NCI-H526 treated with DMSO at 0.1 percent for 48 hours (cell line): ENCODE measurements around the gene NTRK2.

Experiments
- DNase-seq: peaks from one replicate; lab custom pipeline; 2025; lab: John Stamatoyannopoulos, UW

The NTRK2 gene

DNA sequence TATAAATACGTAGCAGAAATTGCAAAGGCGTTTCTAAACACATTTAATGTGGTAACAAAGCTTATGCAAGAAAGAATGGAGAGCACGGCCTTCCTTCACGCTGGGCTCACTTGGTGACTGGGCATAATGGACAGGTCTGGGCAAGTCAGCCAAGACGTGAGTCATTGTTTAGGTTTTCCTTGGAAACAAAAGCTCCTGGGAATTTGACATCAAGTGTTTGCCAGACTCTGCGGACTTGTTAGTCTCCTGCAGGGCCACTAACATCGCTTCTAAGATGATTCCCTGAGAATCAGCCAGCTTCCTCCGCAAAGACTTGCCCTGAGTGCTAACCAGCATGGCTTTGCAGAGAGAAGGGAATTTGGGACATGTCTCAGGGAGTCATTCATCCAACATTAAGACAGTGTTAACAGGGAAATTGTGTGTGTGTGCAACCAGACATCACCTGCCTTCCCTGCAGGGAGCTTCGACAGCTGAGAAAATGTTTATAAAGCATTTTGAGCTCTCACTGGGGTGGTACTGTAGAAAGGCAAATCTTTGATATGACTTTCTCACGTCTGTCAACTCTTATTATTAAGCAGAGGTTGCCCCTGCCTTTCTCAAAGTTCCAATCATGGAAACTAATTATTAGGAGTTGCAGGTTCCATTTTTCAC, 182.5 kb downstream of the NTRK2 start:
- DNase-seq: no peak

DNA sequence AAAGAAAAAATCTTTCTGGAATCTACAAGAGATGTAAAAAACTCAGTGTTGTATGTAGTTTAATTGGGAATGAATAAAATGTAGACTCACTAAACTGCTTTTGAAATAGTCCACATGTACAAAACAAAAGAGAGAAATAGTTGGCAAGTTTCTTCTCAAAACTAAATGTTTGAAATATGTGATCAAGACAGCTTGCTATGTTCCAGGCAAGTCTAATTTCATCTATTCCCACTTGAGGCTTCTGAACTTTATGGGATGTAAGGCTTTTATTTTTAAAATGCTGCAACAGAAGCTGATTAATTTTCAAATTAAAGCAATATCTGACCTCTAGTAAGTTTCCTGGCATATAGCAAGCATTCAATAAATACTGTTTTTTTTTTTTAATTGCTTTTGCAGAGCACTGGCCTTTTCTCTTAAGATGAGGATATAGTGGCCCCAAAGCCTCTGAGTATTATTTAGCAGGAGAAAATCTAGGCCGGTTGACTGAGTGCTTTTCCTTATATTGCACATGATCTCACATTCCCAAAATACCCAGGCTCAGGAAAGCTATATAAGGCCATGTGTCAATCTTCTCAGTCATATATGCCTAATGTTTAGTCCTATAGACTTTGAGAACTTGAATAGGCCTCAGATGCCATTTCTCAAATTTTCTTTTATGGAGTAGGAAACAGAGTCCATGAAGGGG, 183.2 kb downstream of the NTRK2 start:
- DNase-seq: no peak

DNA sequence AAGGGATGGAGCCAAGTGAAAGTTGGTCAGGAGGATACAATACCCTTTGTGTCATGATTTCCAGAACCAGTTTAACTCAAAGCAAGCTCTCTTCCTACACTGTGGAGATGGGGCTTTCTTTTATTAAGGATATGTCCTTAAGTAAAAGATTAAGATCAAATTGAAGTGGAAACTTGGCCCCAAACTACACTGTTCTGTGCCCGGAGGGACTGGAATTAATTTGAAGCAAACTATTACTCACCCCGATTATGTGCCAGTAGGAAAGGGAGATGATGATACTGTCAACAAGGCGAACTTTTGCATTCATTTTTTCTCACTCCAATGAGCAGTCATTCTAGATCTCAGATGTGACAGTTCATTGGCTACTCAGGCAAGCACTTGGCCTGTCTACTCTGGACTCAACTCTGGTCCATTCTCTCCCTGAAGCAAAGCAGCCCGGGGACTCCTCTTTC, 186.7 kb downstream of the NTRK2 start:
- DNase-seq: no peak

DNA sequence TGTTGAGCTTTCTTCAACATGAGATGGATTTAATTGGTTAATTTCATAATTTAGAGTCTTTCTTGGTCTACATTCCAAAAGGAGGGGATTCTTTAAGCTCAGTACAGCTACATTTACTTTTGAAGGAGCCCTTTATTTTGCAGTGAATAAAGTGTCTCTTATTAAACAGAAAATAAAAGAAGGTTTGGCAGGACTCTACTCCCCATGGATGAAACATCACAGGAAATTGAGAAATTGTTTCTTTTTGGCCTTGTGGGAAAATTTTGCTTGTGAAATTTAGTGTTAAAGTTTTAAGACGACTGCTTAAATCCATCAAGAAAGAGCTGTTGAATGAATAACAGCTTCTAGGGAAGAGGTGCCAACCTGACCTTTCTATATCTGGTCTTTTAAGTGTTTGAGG, 187.7 kb downstream of the NTRK2 start:
- no peak for DNase-seq

DNA sequence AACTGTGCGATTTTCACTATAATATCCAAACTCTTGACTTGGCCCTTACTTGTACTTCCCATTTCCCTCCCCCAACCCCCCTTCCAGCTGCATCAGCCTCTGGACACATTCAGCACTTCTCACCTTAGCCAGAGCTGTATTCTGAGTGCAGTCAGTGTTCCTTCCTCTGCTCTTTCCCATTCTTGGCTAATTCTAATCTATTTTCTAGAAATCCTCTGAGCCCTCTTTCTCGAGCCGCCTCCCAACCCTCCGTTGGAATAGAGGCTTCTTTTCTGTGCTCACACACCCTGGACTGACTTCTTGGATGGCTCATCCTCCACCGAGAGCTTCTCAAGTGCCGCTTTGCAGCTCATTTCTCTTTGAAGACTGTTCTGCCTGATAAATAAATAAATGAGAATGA, 188.8 kb downstream of the NTRK2 start:
- DNase-seq: no peak

DNA sequence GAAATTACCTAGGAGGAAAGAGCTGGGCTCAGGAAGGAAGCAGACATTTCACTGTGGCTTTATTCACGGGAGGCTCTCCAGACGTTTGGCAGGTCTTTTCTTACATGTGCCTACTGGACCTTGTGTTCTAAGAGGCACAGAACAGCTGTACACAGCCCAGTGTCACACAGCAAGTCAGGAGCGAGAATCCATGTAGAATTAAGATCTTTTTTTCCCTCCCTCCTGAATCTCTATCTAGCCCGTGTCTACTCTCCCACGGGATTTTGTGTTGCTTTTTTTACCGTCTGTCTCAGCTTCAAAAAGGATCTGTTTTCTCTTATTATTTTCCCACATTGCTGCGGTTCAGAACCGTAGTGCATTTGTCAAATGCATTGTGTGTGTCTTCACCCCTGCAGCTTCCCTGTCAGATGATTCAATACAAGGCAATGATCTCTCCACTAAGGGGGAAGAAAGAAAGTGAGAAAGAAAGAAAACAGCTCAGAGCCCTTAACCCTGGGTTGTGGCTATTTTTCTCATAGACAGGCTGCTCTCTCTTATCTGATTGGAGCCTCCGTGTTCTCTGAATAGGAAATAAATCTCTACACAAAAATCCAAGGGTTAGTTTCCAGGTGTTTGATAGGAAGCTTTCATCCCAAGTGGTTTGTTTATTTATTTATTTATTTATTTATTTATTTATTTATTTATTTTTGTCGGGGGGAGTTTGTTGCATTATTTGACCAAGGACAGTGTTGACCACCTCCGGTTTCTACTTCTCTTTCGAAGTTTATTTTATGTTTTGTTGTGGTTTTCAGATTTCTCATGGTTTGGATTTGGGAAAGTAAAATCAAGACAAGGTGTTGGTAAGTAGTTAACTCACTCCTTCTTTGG, 191.0 kb downstream of the NTRK2 start:
- no peak for DNase-seq

DNA sequence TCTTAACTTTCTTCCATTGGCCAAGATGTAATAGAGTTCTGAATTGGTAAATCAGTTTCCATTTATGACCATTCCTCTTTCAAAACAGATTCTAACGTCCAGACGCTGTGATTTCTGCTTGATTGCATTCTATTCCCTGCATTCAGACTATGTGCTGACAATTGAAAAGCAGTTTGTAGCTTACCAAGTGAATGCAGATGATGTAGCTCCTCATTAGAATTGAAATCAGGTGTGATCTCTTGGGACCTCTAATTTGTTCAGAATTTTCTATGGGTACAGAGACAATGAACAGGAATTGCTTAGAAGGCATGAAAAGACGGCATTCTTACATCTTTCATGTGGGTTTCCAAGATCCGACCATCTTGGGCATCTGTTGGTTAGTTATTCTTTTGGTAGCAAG, 191.9 kb downstream of the NTRK2 start:
- no peak for DNase-seq

DNA sequence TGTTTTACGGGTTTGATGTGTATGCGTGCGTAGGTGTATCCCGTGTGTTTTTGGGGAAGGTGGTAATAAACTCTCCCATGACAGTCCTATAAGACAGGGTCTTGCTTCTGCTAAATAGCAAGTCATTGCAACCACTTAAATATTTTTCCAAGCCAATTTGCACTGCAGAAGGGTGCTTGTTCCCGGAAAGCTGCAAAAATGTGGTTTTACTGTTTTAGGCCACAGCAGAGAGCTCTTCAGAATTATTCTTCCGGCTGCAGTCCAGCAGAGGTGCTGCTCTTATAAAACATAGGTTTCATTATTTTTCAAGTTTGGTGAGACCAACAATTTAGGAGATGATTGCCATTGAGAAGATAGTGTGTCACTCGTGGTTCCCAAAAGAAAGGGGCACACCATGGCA, 192.8 kb downstream of the NTRK2 start:
- no peak for DNase-seq

DNA sequence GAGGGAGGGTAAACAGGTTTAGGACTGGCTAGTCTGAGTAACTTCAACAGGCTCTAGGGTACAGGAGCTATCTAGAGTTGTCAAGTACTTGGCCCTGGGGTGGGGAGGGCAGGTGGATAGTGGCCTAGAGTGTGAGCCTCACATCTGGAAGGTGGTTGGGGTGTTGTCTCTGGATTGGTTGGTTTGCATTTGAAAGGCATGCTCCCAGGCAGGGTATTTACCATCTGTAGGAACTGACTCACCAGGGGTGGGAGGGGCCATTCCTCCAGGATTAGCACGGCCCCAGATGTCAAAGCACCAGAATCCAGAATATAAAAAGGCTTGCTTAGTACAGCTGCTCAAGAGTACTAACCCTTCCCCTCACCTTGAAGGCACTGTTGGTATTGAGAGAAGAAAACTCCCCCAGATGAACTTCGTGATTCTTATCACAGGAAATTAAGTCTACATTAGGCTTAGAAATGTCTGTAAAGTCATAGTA, 193.3 kb downstream of the NTRK2 start:
- no peak for DNase-seq

DNA sequence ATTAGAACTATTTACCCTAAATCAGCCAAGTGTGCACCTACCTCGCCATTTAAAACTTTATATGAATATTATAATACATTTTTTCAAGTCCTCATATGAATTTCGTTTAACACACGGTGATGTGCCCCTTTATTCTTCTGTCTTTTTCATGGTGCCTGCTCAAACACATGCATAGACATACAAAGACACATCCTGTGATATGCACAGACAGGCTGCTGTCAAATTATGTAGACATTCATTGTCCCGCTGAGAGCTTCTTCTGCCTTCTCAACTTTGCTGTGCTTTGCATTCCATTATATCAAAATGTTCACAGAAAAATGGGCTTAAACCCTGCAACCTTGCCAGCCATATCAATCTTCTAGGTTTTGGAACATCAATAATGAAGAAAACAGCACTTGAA, 193.8 kb downstream of the NTRK2 start:
- DNase-seq: no peak

DNA sequence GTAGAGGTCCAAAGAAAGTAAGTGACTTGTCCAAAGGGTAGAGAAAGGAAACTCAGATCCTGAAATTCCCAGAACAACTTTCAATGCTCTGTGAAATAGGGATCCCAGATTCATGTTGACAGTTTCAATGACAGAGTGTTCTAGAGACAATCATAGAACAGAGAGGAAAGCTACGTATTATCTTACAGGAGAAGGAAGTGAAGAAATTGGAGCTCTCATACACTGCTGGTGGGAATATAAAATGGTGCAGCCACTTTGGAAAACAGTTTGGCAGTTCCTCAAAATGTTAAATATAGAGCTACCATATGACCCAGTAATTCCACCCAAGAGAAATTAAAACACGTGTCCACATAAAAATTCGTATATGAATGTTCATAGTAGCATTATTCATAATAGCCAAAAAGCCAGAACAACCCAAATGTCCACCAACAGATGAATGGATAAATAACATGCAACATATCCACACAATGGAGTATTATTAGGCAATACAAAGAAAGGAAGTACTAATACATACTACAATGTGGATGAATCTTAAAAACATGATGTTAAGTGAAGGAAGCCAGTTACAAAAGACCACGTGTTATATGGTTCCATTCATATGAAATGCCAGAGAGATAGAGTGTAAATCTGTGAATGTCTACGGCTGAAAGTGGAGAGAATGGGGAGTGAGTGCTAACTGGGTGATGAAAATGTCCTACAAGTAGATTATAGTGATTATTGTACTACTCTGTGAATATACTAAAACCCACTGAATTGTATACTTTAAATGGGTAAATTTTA, 197.1 kb downstream of the NTRK2 start:
- DNase-seq: no peak

DNA sequence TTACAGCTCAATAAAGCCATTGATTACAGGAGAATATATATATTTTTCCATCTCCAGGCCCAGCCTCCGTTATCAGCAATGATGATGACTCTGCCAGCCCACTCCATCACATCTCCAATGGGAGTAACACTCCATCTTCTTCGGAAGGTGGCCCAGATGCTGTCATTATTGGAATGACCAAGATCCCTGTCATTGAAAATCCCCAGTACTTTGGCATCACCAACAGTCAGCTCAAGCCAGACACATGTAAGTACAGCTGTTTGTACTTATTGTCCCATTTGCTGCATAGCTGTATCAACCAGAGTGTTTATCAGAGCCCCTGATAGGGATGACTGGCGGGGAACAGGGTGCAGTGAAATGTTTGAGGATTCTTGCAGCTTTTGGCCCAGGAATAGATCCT, 197.7 kb downstream of the NTRK2 start:
- no peak for DNase-seq

DNA sequence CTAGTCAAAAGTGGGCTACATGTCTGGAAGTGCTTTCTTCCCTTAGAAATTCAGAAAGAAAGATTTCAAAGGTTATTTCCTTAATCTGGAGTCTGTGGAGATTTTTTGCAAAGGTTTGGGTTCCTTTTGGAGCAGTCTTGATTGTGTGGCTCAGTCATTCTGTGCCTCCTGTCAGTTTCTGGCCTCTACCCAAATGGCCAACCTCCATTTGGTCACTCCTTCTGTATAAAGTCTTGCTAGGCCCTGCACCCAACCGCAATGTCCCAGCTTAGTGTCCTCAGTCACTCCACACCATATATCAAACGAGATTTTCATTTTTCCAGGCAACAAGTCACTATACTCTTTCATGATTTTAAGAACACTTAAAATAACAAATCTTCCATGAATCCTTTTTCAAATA, 199.6 kb downstream of the NTRK2 start:
- no peak for DNase-seq

DNA sequence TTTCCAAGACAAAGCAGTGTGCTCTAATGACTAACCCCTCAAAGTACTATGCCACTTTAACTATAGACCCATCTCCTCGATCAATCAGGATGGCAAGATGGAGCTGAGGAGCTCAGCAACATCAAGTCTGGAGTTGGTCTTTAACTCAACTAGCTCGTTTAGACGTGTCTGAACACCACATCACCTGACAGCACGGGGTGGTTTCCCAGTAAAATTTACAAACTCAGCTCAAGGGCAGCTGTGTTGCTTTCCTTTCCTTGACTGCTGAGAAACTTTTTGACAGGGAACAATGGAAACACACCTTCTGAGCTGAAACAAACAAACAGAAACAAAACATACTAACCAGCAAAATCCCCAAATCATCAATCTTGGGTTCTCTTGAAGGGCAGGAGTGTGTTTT, 202.5 kb downstream of the NTRK2 start:
- no peak for DNase-seq

DNA sequence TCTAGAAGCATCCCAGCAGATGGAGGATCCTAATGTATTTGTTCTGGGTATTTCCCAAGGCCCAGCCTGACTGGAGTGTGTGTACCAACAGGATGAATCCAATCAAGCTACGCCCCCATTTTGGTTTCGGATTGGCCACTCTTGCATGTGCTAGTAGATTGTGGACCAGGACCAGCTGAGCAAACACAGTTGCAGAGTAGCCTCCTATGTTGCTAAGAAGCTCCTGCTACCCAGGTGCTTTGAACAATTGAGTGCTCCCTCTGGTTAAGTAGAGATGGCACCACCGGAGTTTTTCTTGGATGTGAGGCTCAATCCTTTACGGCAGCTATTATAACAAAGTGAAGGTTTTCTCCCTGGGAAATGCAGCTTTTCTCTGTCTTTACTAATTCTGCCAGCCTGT, 204.5 kb downstream of the NTRK2 start:
- DNase-seq: no peak

DNA sequence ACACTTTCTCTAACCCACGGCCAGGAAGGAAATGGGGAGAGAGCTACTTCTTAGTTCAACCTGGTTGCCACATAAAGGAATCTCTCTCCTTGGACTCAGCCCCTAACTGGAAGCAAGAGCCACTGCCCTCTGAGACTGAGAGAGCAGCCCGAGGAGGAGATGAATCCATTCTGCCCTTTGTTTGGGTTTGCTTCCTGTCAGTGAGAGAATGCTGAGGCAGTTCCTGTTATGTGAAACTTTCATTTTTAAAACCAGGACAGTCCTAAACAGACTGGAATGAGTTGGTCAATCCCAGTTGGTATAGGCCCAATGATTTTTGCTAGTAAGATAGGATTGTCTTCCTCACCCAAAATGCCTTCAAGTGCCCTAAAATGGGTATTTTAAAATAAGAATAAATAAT, 205.1 kb downstream of the NTRK2 start:
- no peak for DNase-seq

DNA sequence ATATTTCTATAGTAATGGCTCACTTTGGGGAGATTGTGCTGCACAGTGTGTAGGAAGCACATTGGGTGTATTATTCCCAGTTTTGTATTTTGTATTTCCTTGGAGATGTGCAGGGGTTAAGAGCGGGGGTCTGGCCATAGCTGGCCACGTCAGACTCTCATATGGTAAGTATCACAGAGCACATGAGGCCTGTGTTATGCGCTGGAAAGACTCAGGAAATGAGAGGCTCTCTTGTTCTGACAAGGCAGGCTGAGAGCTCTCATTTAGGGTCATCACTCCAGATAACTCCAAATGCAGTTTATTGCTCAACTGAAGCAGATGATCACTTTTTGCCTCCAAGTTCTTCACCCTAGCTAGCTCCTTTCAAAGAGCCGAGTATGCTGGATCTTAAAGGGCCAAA, 205.7 kb downstream of the NTRK2 start:
- no peak for DNase-seq

DNA sequence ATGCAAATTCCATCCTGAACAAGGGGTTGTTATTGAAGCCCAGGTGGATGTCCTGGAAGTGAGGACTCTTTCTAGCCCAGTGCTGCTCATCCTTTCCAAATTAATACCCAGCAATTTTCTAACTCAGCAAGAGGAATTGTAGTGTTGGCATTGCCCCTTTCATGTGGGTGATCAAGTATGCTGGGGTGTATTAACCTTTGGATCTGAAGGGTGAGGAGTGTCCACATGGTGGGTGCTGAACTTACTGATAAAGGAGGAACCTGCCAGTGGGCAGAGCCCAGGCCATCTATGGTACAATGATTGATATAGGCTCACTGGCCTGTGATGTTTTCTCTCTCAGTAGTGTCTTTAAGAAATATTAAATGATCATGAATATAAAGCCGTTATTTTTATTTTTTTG, 210.1 kb downstream of the NTRK2 start:
- no peak for DNase-seq

DNA sequence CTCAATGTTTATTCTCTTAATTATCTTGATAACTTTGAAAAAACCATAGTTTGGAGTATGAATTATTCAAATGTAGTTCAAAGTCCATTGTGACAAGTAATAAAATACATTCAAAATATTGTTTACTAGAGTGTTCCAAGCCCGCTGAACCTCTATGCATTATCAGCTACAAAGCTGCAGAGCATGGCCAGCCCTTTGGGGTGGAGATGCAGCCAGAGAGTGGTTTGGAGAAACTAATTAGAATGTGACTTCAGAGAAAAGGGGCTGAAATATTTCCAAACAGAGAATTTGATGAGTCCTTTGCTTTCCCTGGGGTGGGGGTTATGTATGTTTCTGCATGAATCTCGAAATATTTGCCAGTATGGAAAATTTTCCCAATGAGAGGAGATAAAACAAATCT, 211.3 kb downstream of the NTRK2 start:
- DNase-seq: peak; percentile 59

DNA sequence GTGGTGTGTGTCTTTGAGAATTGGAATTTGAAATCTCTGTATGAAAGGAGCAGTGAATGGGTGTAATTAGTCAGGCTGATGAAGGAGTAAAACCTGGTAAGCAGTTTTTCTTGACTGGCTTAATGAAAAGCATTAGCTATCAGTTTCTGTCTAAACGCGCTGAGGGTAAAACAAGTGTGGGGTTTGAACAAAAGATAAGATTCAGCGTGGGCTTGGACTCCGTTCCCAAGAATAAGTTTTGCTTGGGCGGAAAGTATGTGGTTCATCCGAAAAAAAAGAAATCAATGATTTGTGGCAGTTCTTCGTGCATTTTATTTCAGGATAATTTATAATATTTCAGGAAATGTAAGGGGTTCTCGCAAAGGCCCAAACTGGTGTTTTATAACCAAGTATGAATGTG, 217.3 kb downstream of the NTRK2 start:
- DNase-seq: no peak

DNA sequence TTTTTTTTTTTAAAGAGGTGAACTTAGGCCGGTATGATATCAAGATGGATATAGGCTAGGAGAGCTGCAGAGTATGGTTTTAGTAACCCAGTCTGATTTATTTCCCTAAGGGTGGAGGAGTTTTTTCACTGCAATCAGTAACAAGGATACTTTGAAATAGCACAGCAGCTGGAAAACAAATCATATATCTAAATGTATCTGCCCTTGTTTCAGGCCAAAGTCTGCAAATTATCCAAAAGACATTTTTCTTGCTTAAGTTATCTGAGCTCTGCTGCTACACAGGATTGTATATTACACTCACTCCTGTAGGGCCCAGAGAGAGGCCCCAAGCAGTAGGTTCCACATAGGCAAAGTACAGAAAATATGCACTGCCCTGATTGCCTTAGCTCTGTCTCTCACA, 222.4 kb downstream of the NTRK2 start:
- DNase-seq: no peak
